Measurements from ENCODE around the gene HSF2BP.
"Not testable (repeated sequence)": the region's sequence is repeated elsewhere in the genome, so short reads cannot be mapped to it uniquely, and the experiment has no call there.

The HSF2BP gene

DNA sequence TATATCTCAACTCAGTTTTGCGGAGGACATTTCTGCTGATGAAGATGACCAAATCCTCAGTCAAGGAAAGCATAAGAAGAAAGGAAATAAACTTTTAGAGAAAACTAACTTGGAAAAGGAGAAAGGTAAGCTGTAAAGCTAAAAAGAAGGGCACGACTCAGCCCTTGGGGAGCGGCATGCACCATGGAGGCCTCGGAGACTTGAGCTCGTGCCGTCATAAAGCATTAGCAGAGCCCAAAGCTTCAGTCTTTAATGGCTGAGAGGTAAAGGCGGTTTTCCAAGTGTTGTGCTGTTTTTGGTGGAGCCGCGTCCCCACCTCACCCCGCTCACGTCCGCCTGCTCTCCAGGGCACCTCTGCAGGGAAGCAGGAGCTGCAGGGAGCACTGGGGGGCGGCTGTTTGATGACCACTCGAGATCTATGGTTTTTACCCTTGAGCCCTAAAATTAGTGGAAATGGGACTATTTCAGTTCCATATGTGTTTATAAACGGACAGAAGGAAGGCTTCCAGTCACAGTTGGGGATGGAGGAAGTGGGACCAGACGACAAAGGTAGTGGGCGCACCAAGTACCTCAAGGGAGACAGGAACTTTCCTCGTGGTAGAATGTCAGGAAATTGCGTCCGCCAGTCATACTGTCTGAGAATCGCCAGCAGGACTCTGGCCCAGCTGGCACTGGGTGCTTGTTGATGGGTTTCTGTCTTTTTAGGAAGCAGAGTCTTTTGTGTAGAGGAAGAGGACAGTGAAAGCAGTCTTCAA lies 27.7 kb upstream of the HSF2BP start:
- no peak overlapping the region for H3K4me3 ChIP-seq (ENCODE audit: control insufficient read depth in 1 of 7, extremely low read depth in 1 of 7, insufficient read depth in 4 of 7, low read depth in 2 of 7, low read length in 6 of 7)
- H3K4me1 ChIP-seq (ENCODE audit: control extremely low read depth in 1 of 4, control insufficient read depth in 4 of 4, insufficient read depth in 4 of 4, low read length in 3 of 4) = no peaks in the 10 kb centered on the region
- peaks cover 16 to 93% (median 72%) of the 10 kb centered on the region in 4 experiments for H3K36me3 ChIP-seq (ENCODE audit: control insufficient read depth in 4 of 4, insufficient read depth in 4 of 4, low read length in 3 of 4)
- DNase-seq = no peak
- POLR2A ChIA-PET = interaction anchor here (0.6 kb wide), 1 partner anchor 14 kb away, joined by 6 read pairs; no protein-coding TSS in a partner anchor
- WGBS (ENCODE audit: insufficient coverage) = 96% methylated on average over 19 of the region's 21 CpGs
- H3K9me3 ChIP-seq (ENCODE audit: control extremely low read depth in 1 of 5, control insufficient read depth in 4 of 5, insufficient read depth in 2 of 5, low read depth in 1 of 5, low read length in 4 of 5) = no peaks in the 10 kb centered on the region
- no peaks in the 10 kb centered on the region for H3K27me3 ChIP-seq (replicated peaks in 2 of 5; ENCODE audit: control insufficient read depth in 4 of 5, insufficient read depth in 5 of 5, low read length in 4 of 5)
- no peak overlapping the region for H3K27ac ChIP-seq (ENCODE audit: insufficient read depth in 1 of 2, low read depth in 1 of 2, low read length in 2 of 2, poor library complexity in 1 of 2, severe bottlenecking in 2 of 2)
- CTCF ChIA-PET = interaction anchor here (0.7 kb wide), 1 partner anchor 16 kb away, joined by 3 read pairs; no protein-coding TSS in a partner anchor

DNA sequence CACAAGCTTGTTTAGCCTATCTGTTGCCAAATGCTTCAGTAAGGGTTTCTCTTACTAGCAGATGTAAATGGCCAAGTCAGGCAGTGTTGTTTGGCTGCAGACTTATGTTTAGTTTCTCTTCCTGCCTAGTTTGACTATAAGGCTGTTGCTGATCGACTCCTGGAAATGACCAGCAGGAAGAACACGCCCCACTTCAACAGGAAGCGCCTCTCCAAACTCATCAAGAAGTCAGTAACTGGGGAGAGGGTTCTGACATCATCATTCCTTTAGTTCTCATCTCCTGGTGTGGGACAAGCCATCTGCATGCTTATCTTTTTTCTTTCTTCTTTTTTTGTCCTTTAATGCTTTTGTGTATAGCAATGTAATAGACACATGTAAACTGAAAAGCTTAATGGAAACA lies 25.1 kb upstream of the HSF2BP start:
- no peaks in the 10 kb centered on the region for H3K27me3 ChIP-seq (replicated peaks in 2 of 5; ENCODE audit: control insufficient read depth in 4 of 5, insufficient read depth in 5 of 5, low read length in 4 of 5)
- no peaks in the 10 kb centered on the region for H3K4me1 ChIP-seq (ENCODE audit: control extremely low read depth in 1 of 4, control insufficient read depth in 4 of 4, insufficient read depth in 4 of 4, low read length in 3 of 4)
- no peaks in the 10 kb centered on the region for H3K9me3 ChIP-seq (ENCODE audit: control extremely low read depth in 1 of 5, control insufficient read depth in 4 of 5, insufficient read depth in 2 of 5, low read depth in 1 of 5, low read length in 4 of 5)
- CTCF ChIA-PET = interaction anchor here (1.2 to 1.6 kb wide), 3 partner anchors 9 to 255 kb away, joined by 3 to 4 read pairs (median 3); no protein-coding TSS in a partner anchor
- H3K4me3 ChIP-seq (ENCODE audit: control insufficient read depth in 1 of 7, extremely low read depth in 1 of 7, insufficient read depth in 4 of 7, low read depth in 2 of 7, low read length in 6 of 7) = no peak overlapping the region
- 60% methylated on average over 2 of the region's 3 CpGs for WGBS (ENCODE audit: insufficient coverage)
- H3K36me3 ChIP-seq (ENCODE audit: control insufficient read depth in 4 of 4, insufficient read depth in 4 of 4, low read length in 3 of 4) = peaks cover 10 to 86% (median 67%) of the 10 kb centered on the region in 4 experiments
- POLR2A ChIA-PET = no interaction called here
- DNase-seq = no peak
- no peak overlapping the region for H3K27ac ChIP-seq (ENCODE audit: insufficient read depth in 1 of 2, low read depth in 1 of 2, low read length in 2 of 2, poor library complexity in 1 of 2, severe bottlenecking in 2 of 2)

DNA sequence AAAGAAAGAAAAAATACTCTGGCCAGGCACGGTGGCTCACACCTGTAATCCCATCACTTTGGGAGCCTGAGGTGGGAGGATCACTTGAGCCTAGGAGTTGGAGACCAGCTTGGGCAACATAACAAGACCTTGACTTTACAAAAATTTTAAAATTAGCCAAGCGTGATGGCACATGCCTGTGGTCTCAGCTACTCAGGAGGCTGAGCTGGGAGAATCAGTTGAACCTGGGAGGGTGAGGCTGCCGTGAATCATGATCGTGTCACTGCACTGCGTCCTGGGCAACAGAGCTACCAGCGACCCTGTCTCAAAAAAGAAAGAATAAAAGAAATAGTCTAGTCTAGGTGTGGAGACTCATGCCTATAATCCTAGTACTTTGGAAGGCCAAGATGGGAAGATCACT lies 22.4 kb upstream of the HSF2BP start:
- H3K4me1 ChIP-seq (ENCODE audit: control extremely low read depth in 1 of 4, control insufficient read depth in 4 of 4, insufficient read depth in 4 of 4, low read length in 3 of 4) = no peaks in the 10 kb centered on the region
- ChIA-PET CTCF (interaction anchor here (0.7 kb wide), 1 partner anchor 1444 kb away, joined by 3 read pairs; no protein-coding TSS in a partner anchor), POLR2A (no interaction called here)
- no peak overlapping the region for H3K27ac ChIP-seq (ENCODE audit: insufficient read depth in 1 of 2, low read depth in 1 of 2, low read length in 2 of 2, poor library complexity in 1 of 2, severe bottlenecking in 2 of 2)
- H3K4me3 ChIP-seq (ENCODE audit: control insufficient read depth in 1 of 7, extremely low read depth in 1 of 7, insufficient read depth in 4 of 7, low read depth in 2 of 7, low read length in 6 of 7) = no peak overlapping the region
- H3K36me3 ChIP-seq (ENCODE audit: control insufficient read depth in 4 of 4, insufficient read depth in 4 of 4, low read length in 3 of 4) = peaks cover 15 to 81% (median 59%) of the 10 kb centered on the region in 4 experiments
- no peaks in the 10 kb centered on the region for H3K9me3 ChIP-seq (ENCODE audit: control extremely low read depth in 1 of 5, control insufficient read depth in 4 of 5, insufficient read depth in 2 of 5, low read depth in 1 of 5, low read length in 4 of 5)
- H3K27me3 ChIP-seq (replicated peaks in 2 of 5; ENCODE audit: control insufficient read depth in 4 of 5, insufficient read depth in 5 of 5, low read length in 4 of 5) = no peaks in the 10 kb centered on the region
- no peak for DNase-seq
- WGBS (ENCODE audit: insufficient coverage) = 100% methylated on average over 5 of the region's 6 CpGs

DNA sequence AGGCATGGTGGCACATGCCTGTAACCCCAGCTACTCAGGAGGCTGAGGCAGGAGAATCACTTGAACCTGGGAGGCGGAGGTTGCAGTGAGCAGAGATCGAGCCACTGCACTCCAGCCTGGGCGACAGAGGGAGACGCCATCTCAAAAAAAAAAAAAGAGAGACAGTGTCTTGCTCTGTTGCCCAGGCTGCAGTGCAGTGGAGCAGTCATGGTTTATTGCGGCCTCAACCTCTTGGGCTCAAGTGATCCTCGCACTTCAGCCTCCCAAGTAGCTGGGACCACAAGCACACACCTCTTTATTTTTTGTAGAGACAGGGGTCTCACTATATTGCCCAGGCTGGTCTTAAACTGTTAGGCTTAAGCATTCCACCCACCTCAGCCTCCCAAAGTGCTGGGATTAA lies 21.1 kb upstream of the HSF2BP start:
- H3K9me3 ChIP-seq (ENCODE audit: control extremely low read depth in 1 of 5, control insufficient read depth in 4 of 5, insufficient read depth in 2 of 5, low read depth in 1 of 5, low read length in 4 of 5); DNase-seq; H3K27ac ChIP-seq (ENCODE audit: insufficient read depth in 1 of 2, low read depth in 1 of 2, low read length in 2 of 2, poor library complexity in 1 of 2, severe bottlenecking in 2 of 2); H3K4me3 ChIP-seq (ENCODE audit: control insufficient read depth in 1 of 7, extremely low read depth in 1 of 7, insufficient read depth in 4 of 7, low read depth in 2 of 7, low read length in 6 of 7); H3K4me1 ChIP-seq (ENCODE audit: control extremely low read depth in 1 of 4, control insufficient read depth in 4 of 4, insufficient read depth in 4 of 4, low read length in 3 of 4); POLR2A ChIA-PET; H3K27me3 ChIP-seq (replicated peaks in 2 of 5; ENCODE audit: control insufficient read depth in 4 of 5, insufficient read depth in 5 of 5, low read length in 4 of 5); CTCF ChIA-PET: not testable (repeated sequence)
- no CpG with 5 or more reads among the region's 6 CpGs for WGBS (ENCODE audit: insufficient coverage)
- peaks cover 19 to 80% (median 57%) of the 10 kb centered on the region in 4 experiments for H3K36me3 ChIP-seq (ENCODE audit: control insufficient read depth in 4 of 4, insufficient read depth in 4 of 4, low read length in 3 of 4)

GRCh38 chr21:43679951-43680350 lies 20.7 kb upstream of the HSF2BP start:
- WGBS (ENCODE audit: insufficient coverage) = 88% methylated on average over 9 of the region's 12 CpGs
- POLR2A ChIA-PET = no interaction called here
- Histone ChIP-seq H3K27ac (ENCODE audit: insufficient read depth in 1 of 2, low read depth in 1 of 2, low read length in 2 of 2, poor library complexity in 1 of 2, severe bottlenecking in 2 of 2) (no peak overlapping the region), H3K36me3 (ENCODE audit: control insufficient read depth in 4 of 4, insufficient read depth in 4 of 4, low read length in 3 of 4) (peaks cover 19 to 80% (median 56%) of the 10 kb centered on the region in 4 experiments), H3K27me3 (replicated peaks in 2 of 5; ENCODE audit: control insufficient read depth in 4 of 5, insufficient read depth in 5 of 5, low read length in 4 of 5) (no peaks in the 10 kb centered on the region), H3K4me1 (ENCODE audit: control extremely low read depth in 1 of 4, control insufficient read depth in 4 of 4, insufficient read depth in 4 of 4, low read length in 3 of 4) (no peaks in the 10 kb centered on the region), H3K4me3 (ENCODE audit: control insufficient read depth in 1 of 7, extremely low read depth in 1 of 7, insufficient read depth in 4 of 7, low read depth in 2 of 7, low read length in 6 of 7) (no peak overlapping the region), H3K9me3 (ENCODE audit: control extremely low read depth in 1 of 5, control insufficient read depth in 4 of 5, insufficient read depth in 2 of 5, low read depth in 1 of 5, low read length in 4 of 5) (no peaks in the 10 kb centered on the region)
- CTCF ChIA-PET = no interaction called here
- DNase-seq = no peak

GRCh38 chr21:43676391-43676790 lies 17.1 kb upstream of the HSF2BP start:
- 97% methylated on average over 15 of the region's 15 CpGs for WGBS (ENCODE audit: insufficient coverage)
- Histone ChIP-seq H3K27ac (ENCODE audit: insufficient read depth in 1 of 2, low read depth in 1 of 2, low read length in 2 of 2, poor library complexity in 1 of 2, severe bottlenecking in 2 of 2) (no peak overlapping the region), H3K27me3 (replicated peaks in 2 of 5; ENCODE audit: control insufficient read depth in 4 of 5, insufficient read depth in 5 of 5, low read length in 4 of 5) (no peaks in the 10 kb centered on the region), H3K4me3 (ENCODE audit: control insufficient read depth in 1 of 7, extremely low read depth in 1 of 7, insufficient read depth in 4 of 7, low read depth in 2 of 7, low read length in 6 of 7) (no peak overlapping the region), H3K4me1 (ENCODE audit: control extremely low read depth in 1 of 4, control insufficient read depth in 4 of 4, insufficient read depth in 4 of 4, low read length in 3 of 4) (no peaks in the 10 kb centered on the region), H3K36me3 (ENCODE audit: control insufficient read depth in 4 of 4, insufficient read depth in 4 of 4, low read length in 3 of 4) (peaks cover 19 to 81% (median 49%) of the 10 kb centered on the region in 4 experiments), H3K9me3 (ENCODE audit: control extremely low read depth in 1 of 5, control insufficient read depth in 4 of 5, insufficient read depth in 2 of 5, low read depth in 1 of 5, low read length in 4 of 5) (no peaks in the 10 kb centered on the region)
- ChIA-PET POLR2A (no interaction called here), CTCF (interaction anchor here (1.0 to 1.5 kb wide), 2 partner anchors 11 to 13 kb away, joined by 3 to 4 read pairs; no protein-coding TSS in a partner anchor)
- no peak for DNase-seq

DNA sequence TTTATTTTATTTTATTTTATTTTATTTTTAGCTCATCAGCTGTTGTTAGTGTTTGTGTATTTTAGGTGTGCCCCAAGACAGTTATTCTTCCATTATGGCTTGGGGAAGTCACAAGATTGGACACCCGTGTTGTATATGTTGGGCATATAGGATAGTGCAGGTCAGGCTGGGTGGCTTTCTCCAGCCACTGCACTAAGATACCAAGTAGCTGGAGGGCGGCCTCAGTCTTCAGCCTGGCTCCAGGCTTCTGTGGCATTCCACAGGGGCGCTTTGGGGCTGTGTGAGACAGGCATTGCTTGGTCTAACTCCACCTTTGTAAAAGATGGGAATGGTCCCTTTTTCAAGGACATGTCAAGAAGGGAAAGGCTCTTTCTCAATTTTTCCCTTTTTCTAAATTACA lies 16.6 kb upstream of the HSF2BP start:
- Histone ChIP-seq H3K36me3 (ENCODE audit: control insufficient read depth in 4 of 4, insufficient read depth in 4 of 4, low read length in 3 of 4) (peaks cover 19 to 84% (median 51%) of the 10 kb centered on the region in 4 experiments), H3K9me3 (ENCODE audit: control extremely low read depth in 1 of 5, control insufficient read depth in 4 of 5, insufficient read depth in 2 of 5, low read depth in 1 of 5, low read length in 4 of 5) (no peaks in the 10 kb centered on the region), H3K27ac (ENCODE audit: insufficient read depth in 1 of 2, low read depth in 1 of 2, low read length in 2 of 2, poor library complexity in 1 of 2, severe bottlenecking in 2 of 2) (no peak overlapping the region), H3K27me3 (replicated peaks in 2 of 5; ENCODE audit: control insufficient read depth in 4 of 5, insufficient read depth in 5 of 5, low read length in 4 of 5) (no peaks in the 10 kb centered on the region), H3K4me1 (ENCODE audit: control extremely low read depth in 1 of 4, control insufficient read depth in 4 of 4, insufficient read depth in 4 of 4, low read length in 3 of 4) (no peaks in the 10 kb centered on the region), H3K4me3 (ENCODE audit: control insufficient read depth in 1 of 7, extremely low read depth in 1 of 7, insufficient read depth in 4 of 7, low read depth in 2 of 7, low read length in 6 of 7) (no peak overlapping the region)
- CTCF ChIA-PET = interaction anchor here (1.0 to 1.6 kb wide), 3 partner anchors 9 to 14 kb away, joined by 3 to 4 read pairs (median 4); no protein-coding TSS in a partner anchor
- POLR2A ChIA-PET = no interaction called here
- WGBS (ENCODE audit: insufficient coverage) = 100% methylated on average over 2 of the region's 3 CpGs
- DNase-seq = no peak
